ENCODE measurements around the gene DNM3.

- TF ChIP-seq CTCF (IDR thresholded peaks at IDR 0.05) (no peak), POLR2A (IDR thresholded peaks at IDR 0.05) (no peak)
Measured at GRCh38 chr1:172208635-172209034, 367.3 kb downstream of the DNM3 start.

All from adrenal gland (tissue), 5 donors.